T-helper 9 cell (primary cell): ENCODE data around the gene NEDD8.

ENCODE experiments used
- DNase-seq: peaks from one replicate; pipeline ENCODE4 v3.0.0-alpha.2; 2020

Gene NEDD8

GRCh38 chr14:24262821-24263733 lies 30.9 kb upstream of the NEDD8 start, which contains the start of gene TGM1:
Gene TGM1 (minus strand): TSS chr14:24263177. CDS start chr14:24262352, 825 bp downstream.
- no peak for DNase-seq

- no peak for DNase-seq
These were observed 29.8 kb upstream of the NEDD8 start for GRCh38 chr14:24261969-24262327.

GRCh38 chr14:24261256-24261968 lies 29.2 kb upstream of the NEDD8 start:
- DNase-seq = no peak

GRCh38 chr14:24260780-24261157 lies 28.6 kb upstream of the NEDD8 start:
- no peak for DNase-seq

GRCh38 chr14:24260026-24260779 lies 28.0 kb upstream of the NEDD8 start:
- no peak for DNase-seq

- no peak for DNase-seq
These were observed 27.3 kb upstream of the NEDD8 start for GRCh38 chr14:24259282-24260025.

- DNase-seq = no peak
These were observed 26.5 kb upstream of the NEDD8 start for GRCh38 chr14:24258548-24259265.

- no peak for DNase-seq
These were observed 26.0 kb upstream of the NEDD8 start for GRCh38 chr14:24258119-24258518.

- no peak for DNase-seq
These were observed 24.8 kb upstream of the NEDD8 start for GRCh38 chr14:24256960-24257359.

- DNase-seq = no peak
These were observed 24.0 kb upstream of the NEDD8 start for GRCh38 chr14:24255931-24256711.

GRCh38 chr14:24255438-24255837 lies 23.3 kb upstream of the NEDD8 start:
- DNase-seq = no peak

- no peak for DNase-seq
These were observed 22.6 kb upstream of the NEDD8 start for GRCh38 chr14:24254630-24255392.

GRCh38 chr14:24253936-24254335 lies 21.8 kb upstream of the NEDD8 start:
- DNase-seq = no peak

- no peak for DNase-seq
These were observed 20.3 kb upstream of the NEDD8 start for GRCh38 chr14:24252289-24253124.

- DNase-seq = no peak
These were observed 19.7 kb upstream of the NEDD8 start for GRCh38 chr14:24251880-24252288.

- no peak for DNase-seq
These were observed 18.2 kb upstream of the NEDD8 start for GRCh38 chr14:24250354-24250753.

GRCh38 chr14:24249230-24250021 lies 17.3 kb upstream of the NEDD8 start:
- no peak for DNase-seq

- DNase-seq = no peak
These were observed 15.3 kb upstream of the NEDD8 start for GRCh38 chr14:24247422-24247821.
